ENCODE data around the gene RAB7A. TPM values are rescaled to one million over a fixed set of nuclear protein-coding genes. Genes with fewer than 3 reads are reported as not detected.
"Not testable (repeated sequence)": the region's sequence is repeated elsewhere in the genome, so short reads cannot be mapped to it uniquely, and the experiment has no call there.

Gene RAB7A
- polyA plus RNA-seq, 3 donors, result 55.9 to 196 (median 173) TPM

GRCh38 chr3:128804017-128804810, 78.2 kb downstream of the RAB7A start:
- no peak overlapping the region for H3K27ac ChIP-seq (ENCODE audit: low read depth, low read length)
- WGBS, 3 donors, result 15 to 38% (median 32%) methylated on average over 5 of the region's 5 CpGs

- WGBS, 3 donors, result 51 to 81% (median 54%) methylated on average over 5 of the region's 5 CpGs
- H3K27ac ChIP-seq (ENCODE audit: low read depth, low read length), result no peak overlapping the region
These were observed 78.8 kb downstream of the RAB7A start for GRCh38 chr3:128804811-128805155.

- H3K27ac ChIP-seq (ENCODE audit: low read depth, low read length), result no peak overlapping the region
- 64 to 90% (median 68%) methylated on average over 4 of the region's 4 CpGs for WGBS, 3 donors
These were observed 79.8 kb downstream of the RAB7A start for GRCh38 chr3:128805772-128806171.

GRCh38 chr3:128806588-128806987, 80.6 kb downstream of the RAB7A start:
- no peak overlapping the region for H3K27ac ChIP-seq (ENCODE audit: low read depth, low read length)
- WGBS, 3 donors, result 58 to 77% (median 77%) methylated on average over 3 of the region's 3 CpGs

- 90 to 93% (median 93%) methylated on average over 9 of the region's 9 CpGs for WGBS, 3 donors
These were observed 81.3 kb downstream of the RAB7A start for GRCh38 chr3:128807186-128807830.

GRCh38 chr3:128808672-128809071, 82.7 kb downstream of the RAB7A start:
- 85 to 93% (median 92%) methylated on average over 3 of the region's 3 CpGs for WGBS, 3 donors
- no peak overlapping the region for H3K27ac ChIP-seq (ENCODE audit: low read depth, low read length)

More at GRCh38 chr3:128807186-128807830, 81.3 kb downstream of the RAB7A start:
- H3K27ac ChIP-seq (ENCODE audit: low read depth, low read length), result no peak overlapping the region

- 46 to 85% (median 55%) methylated on average over 8 of the region's 8 CpGs for WGBS, 3 donors
- H3K27ac ChIP-seq (ENCODE audit: low read depth, low read length), result no peak overlapping the region
These were observed 87.1 kb downstream of the RAB7A start for GRCh38 chr3:128813097-128813496.

- WGBS, 3 donors, result 57 to 94% (median 64%) methylated on average over 5 of the region's 5 CpGs
- H3K27ac ChIP-seq (ENCODE audit: low read depth, low read length), result no peak overlapping the region
These were observed 88.1 kb downstream of the RAB7A start for GRCh38 chr3:128814060-128814459.

- WGBS, 3 donors, result 67 to 87% (median 67%) methylated on average over 8 of the region's 8 CpGs
These were observed 88.7 kb downstream of the RAB7A start for GRCh38 chr3:128814519-128815317.

GRCh38 chr3:128815318-128816064, 89.5 kb downstream of the RAB7A start:
- WGBS, 3 donors, result 56 to 76% (median 63%) methylated on average over 3 of the region's 3 CpGs
- H3K27ac ChIP-seq (ENCODE audit: low read depth, low read length), result no peak overlapping the region

More at GRCh38 chr3:128814519-128815317, 88.7 kb downstream of the RAB7A start:
- no peak overlapping the region for H3K27ac ChIP-seq (ENCODE audit: low read depth, low read length)

- WGBS, 3 donors, result 79 to 97% (median 96%) methylated on average over 5 of the region's 5 CpGs
- H3K27ac ChIP-seq (ENCODE audit: low read depth, low read length), result no peak overlapping the region
These were observed 92.3 kb downstream of the RAB7A start for GRCh38 chr3:128818186-128818787.

- H3K27ac ChIP-seq (ENCODE audit: low read depth, low read length), result no peak overlapping the region
- WGBS, 3 donors, result 77 to 93% (median 80%) methylated on average over 7 of the region's 7 CpGs
These were observed 94.4 kb downstream of the RAB7A start for GRCh38 chr3:128820252-128820839.

- 85 to 89% (median 86%) methylated on average over 6 of the region's 6 CpGs for WGBS, 3 donors
These were observed 97.0 kb downstream of the RAB7A start for GRCh38 chr3:128823008-128823407.

GRCh38 chr3:128823631-128824030, 97.6 kb downstream of the RAB7A start:
- no peak overlapping the region for H3K27ac ChIP-seq (ENCODE audit: low read depth, low read length)
- 78 to 89% (median 85%) methylated on average over 3 of the region's 3 CpGs for WGBS, 3 donors

More at GRCh38 chr3:128823008-128823407, 97.0 kb downstream of the RAB7A start:
- H3K27ac ChIP-seq (ENCODE audit: low read depth, low read length), result no peak overlapping the region

- 85 to 95% (median 91%) methylated on average over 10 of the region's 10 CpGs for WGBS, 3 donors
- no peak overlapping the region for H3K27ac ChIP-seq (ENCODE audit: low read depth, low read length)
These were observed 98.3 kb downstream of the RAB7A start for GRCh38 chr3:128824132-128824850.

- 78 to 91% (median 90%) methylated on average over 4 of the region's 4 CpGs for WGBS, 3 donors
- H3K27ac ChIP-seq (ENCODE audit: low read depth, low read length), result no peak overlapping the region
These were observed 99.2 kb downstream of the RAB7A start for GRCh38 chr3:128825117-128825725.

GRCh38 chr3:128829087-128829486, 103.1 kb downstream of the RAB7A start:
- 63 to 84% (median 80%) methylated on average over 9 of the region's 9 CpGs for WGBS, 3 donors
- not testable (repeated sequence) for H3K27ac ChIP-seq (ENCODE audit: low read depth, low read length)
